Right lobe of liver (tissue), 4 donors: ENCODE measurements around the gene YWHAH.

Experiments
- POLR2A ChIP-seq: fragments of 450-650 bp; IDR thresholded peaks from one replicate; pipeline ENCODE4 v1.6.1; 2017; ENCODE audit warnings: antibody characterized with exemption, mild to moderate bottlenecking
- TF ChIP-seq, protein P1 (sequence below), 4 donors: fragments of 200-600 bp in 3 of 4; fragments of 450-650 bp in 1 of 4; IDR thresholded peaks; one replicate each; pipeline versions ENCODE4 v1.5.1 to v1.8.0; 2016 to 2022; ENCODE audit warnings: antibody characterized with exemption in 4 of 4, mild to moderate bottlenecking in 2 of 4
- donor health status: DM: no; HTN: no; CAD: no.
- donor health status: DM: no; HTN: no; CAD: no.
- donor health status: DM: no; HTN: yes; CAD: no.

DNA sequence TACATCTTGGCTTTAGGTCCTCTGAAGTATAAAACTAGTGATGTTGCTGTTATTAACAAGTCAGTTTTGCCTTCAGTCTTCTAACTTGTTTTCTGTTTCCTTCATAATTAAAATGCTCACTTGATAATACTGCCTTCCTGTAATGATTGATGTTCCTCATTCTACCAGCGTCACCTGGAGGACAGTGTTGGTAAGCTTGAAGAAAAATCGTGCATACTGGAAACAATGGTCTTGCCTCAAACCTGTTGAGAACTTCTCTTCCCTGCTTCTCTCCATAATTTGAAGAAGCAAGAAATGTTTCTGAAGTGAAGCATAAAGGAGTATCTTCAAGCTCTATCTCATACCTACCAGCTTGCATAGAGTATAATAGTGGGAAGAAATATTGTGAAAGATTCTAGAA lies 3.0 kb downstream of the YWHAH start:
- TF ChIP-seq, protein P1, sequence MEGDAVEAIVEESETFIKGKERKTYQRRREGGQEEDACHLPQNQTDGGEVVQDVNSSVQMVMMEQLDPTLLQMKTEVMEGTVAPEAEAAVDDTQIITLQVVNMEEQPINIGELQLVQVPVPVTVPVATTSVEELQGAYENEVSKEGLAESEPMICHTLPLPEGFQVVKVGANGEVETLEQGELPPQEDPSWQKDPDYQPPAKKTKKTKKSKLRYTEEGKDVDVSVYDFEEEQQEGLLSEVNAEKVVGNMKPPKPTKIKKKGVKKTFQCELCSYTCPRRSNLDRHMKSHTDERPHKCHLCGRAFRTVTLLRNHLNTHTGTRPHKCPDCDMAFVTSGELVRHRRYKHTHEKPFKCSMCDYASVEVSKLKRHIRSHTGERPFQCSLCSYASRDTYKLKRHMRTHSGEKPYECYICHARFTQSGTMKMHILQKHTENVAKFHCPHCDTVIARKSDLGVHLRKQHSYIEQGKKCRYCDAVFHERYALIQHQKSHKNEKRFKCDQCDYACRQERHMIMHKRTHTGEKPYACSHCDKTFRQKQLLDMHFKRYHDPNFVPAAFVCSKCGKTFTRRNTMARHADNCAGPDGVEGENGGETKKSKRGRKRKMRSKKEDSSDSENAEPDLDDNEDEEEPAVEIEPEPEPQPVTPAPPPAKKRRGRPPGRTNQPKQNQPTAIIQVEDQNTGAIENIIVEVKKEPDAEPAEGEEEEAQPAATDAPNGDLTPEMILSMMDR (IDR thresholded peaks at IDR 0.05) = peak; percentile 44 to 57 (median 52)
- no peak for TF ChIP-seq POLR2A
